Panc1 (cell line): ENCODE data around the gene ARMC12.

Source experiments
- POLR2AphosphoS5 ChIP-seq: IDR thresholded peaks from 2 replicates; pipeline ENCODE4 v1.6.1; 2012; ENCODE audit warnings: mild to moderate bottlenecking, low read depth, low read length, moderate library complexity
- REST ChIP-seq, 2 experiments: IDR thresholded peaks; 2 replicates each; pipeline ENCODE4 v1.6.1; 2011 to 2012; ENCODE audit warnings: low read depth in 2 of 2, control low read depth in 1 of 2, low read length in 1 of 2, mild to moderate bottlenecking in 1 of 2, moderate library complexity in 1 of 2; ENCODE audit not compliant: insufficient read depth in 1 of 2
- SIN3A ChIP-seq: IDR thresholded peaks from 2 replicates; pipeline ENCODE4 v1.6.1; 2012; ENCODE audit warnings: low read depth, mild to moderate bottlenecking, low read length, moderate library complexity, borderline replicate concordance; ENCODE audit not compliant: insufficient read depth
- TCF7L2 ChIP-seq: IDR thresholded peaks from 2 replicates; pipeline ENCODE4 v1.6.1; 2011; ENCODE audit warnings: mild to moderate bottlenecking, low read depth, low read length, inconsistent platforms
- TF ChIP-seq, protein P1 (sequence below): fragments of 450-650 bp; IDR thresholded peaks from 2 replicates; pipeline ENCODE4 v1.5.1; 2017; ENCODE audit warnings: mild to moderate bottlenecking

DNA sequence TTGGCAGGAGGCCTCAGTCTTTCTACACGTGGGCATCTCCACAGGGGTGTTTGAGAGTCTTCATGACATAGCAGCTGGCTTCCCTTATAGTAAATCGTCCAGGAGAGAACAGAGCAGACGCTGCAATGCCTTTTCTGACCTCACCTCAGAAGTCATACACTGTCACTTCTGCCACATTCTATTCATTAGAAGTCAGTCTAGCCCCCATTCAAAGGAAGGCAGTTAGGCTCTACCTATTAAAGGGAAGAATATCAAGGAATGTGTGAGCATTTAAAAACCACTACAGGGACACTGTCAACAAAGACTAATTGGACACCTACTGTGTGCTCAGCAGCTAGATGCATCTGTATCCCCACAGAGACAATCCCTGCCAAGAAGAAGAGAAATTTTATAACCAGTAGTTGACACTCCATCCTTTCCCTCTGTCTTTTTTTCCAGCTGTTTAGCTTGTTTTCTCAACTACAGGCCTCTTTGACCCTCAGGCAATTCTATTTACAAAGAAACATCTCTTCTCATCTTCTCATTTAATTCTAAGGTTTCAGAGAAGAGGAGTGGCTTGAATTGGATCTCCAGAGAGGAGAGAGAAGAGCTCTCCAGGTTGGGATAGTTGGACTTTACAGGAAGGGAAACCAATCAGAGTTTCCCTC lies 18.6 kb downstream of the ARMC12 start:
- TF ChIP-seq, protein P1, sequence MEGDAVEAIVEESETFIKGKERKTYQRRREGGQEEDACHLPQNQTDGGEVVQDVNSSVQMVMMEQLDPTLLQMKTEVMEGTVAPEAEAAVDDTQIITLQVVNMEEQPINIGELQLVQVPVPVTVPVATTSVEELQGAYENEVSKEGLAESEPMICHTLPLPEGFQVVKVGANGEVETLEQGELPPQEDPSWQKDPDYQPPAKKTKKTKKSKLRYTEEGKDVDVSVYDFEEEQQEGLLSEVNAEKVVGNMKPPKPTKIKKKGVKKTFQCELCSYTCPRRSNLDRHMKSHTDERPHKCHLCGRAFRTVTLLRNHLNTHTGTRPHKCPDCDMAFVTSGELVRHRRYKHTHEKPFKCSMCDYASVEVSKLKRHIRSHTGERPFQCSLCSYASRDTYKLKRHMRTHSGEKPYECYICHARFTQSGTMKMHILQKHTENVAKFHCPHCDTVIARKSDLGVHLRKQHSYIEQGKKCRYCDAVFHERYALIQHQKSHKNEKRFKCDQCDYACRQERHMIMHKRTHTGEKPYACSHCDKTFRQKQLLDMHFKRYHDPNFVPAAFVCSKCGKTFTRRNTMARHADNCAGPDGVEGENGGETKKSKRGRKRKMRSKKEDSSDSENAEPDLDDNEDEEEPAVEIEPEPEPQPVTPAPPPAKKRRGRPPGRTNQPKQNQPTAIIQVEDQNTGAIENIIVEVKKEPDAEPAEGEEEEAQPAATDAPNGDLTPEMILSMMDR: no peak
- no peak for TF ChIP-seq POLR2AphosphoS5
- TF ChIP-seq SIN3A: no peak
- TF ChIP-seq TCF7L2: no peak
- no peak for TF ChIP-seq REST (IDR thresholded peaks at IDR 0.05; ENCODE audit: insufficient read depth in 1 of 2, low read depth in 2 of 2, low read length in 1 of 2)
